Activated T-helper 1 cell treated with Interleukin-2 at 50 U/mL for 16 hours (primary cell): Measurements from ENCODE around the gene CLEC17A.

Experiments used
- DNase-seq: peaks from one replicate; pipeline ENCODE4 v3.0.0-alpha.2; 2020; ENCODE audit warnings: low read depth

CLEC17A gene

DNA sequence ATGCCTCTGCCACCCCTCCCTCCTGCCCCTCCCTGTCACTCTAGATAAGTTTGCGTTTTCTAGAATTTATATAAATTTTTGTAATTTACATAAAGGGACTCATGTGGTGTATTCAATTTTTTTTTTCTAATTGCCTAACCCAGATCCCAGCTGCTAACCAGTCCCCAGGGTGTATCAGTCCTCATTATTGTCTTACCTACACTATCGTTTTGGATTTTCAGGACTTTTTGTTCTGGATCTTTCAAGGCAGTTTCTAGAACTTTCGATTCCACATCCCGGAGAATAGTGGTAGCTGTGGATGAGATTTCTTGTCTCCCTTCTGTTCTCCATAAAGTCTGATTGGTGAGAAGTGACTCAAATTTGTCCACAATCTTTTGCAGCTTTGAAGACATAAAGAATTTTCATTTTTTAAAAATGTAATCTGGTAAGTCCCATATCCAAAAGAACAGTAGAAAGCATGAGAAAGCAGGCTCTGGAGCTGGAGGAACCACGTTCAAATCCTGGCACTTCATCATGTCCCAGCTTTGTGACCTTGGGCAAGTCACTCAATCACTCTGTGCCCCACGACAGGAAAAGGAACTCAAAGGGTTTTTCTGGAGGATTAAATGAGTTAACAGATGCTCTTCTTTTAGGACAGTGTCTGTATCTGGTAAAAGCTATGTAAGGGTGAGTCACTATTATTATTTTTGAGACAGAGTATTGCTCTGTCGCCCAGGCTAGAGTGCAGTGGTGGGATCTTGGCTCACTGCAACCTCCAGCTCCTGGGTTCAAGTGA is 72.1 kb downstream of the CLEC17A start:
- no peak for DNase-seq

DNA sequence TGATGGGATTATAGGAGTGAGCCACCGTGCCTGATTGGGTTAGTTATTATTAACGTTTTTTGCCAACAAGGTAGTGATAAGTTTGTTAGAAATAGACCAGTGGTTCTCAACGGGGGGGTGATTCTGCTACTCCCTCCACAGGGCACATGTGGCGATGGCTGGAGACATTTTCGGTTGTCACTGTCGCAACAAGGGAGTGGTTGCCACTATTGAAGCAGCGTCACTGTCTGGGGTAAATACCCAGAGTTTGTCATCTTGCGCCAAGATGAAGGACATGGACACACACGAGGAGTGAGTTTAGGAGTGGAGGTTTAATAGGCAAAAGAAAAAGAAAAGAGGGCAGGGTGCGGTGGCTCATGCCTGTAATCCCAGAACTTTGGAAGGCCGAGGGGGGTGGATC is 72.8 kb downstream of the CLEC17A start:
- no peak for DNase-seq

DNA sequence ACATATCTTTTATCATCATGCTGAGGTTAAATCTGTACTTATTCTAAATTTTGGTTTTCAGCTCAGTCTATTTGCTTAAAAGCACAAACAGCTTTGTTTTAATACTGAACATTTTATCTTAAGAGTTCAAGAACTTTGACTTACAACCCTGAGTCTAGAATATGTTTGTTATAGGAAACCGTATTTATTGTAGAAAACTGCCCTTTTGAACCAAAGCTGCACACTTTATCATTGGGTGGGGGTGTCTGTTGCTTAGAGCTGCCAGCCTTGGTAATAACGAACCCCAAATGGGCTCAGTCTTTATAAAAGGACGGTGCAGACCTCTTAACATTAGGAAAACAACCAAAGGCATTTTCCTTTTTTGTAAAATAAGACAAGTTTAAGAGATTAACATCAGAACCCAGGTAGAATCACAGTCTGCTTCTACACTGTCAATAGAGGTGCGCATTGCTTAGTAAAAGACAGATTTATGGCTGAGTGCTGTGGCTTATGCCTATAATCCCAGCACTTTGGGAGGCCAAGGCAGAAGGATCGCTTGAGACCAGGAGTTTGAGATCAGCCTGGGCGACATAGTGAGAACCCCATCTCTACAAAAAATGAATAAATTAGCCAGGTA is 77.1 kb downstream of the CLEC17A start:
- no peak for DNase-seq

DNA sequence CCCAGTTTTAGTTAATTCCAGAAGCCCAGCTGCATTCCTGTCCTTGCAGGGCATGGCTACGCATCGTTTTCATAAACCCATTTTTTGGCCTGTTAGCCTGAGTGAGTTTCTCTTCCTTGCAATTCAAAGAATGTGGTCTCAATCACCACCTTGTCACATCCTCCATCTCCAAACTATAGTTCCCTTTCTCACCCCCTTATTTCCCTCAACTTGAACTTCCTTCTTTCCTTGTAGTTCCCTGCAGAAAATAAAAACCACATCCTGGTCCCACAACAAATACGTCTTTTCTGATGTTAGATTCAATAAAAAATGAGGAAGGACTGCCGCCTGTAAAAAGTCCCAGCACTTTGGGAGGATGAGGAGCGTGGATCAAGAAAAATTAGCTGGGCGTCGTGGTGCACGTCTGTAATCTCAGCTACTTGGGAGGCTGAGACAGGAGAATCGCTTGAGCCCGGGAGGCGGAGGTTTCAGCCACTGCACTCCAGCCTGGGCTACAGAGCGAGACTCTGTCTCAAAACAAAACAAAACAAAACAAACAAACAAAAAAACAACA is 78.6 kb downstream of the CLEC17A start:
- no peak for DNase-seq
